Urinary bladder (tissue), 4 donors: Measurements from ENCODE around the gene SERPINB1. TPM values are rescaled to one million over a fixed set of nuclear protein-coding genes. Genes with fewer than 3 reads are reported as not detected.
"Not testable (repeated sequence)": the region's sequence is repeated elsewhere in the genome, so short reads cannot be mapped to it uniquely, and the experiment has no call there.

ENCODE experiments used
- DNase-seq: peaks from one replicate; pipeline ENCODE4 v3.0.0-alpha.2; 2015; ENCODE audit errors: extremely low spot score
- H3K27ac ChIP-seq: one replicate; pipeline ENCODE4 v1.5.1; 2013; ENCODE audit warnings: low read depth, mild to moderate bottlenecking, moderate library complexity
- H3K36me3 ChIP-seq: one replicate; pipeline ENCODE4 v1.6.1; 2013; ENCODE audit warnings: mild to moderate bottlenecking, moderate library complexity; ENCODE audit not compliant: insufficient read depth
- H3K4me1 ChIP-seq: one replicate; pipeline ENCODE4 v1.6.1; 2013; ENCODE audit warnings: mild to moderate bottlenecking, moderate library complexity; ENCODE audit not compliant: insufficient read depth
- H3K4me3 ChIP-seq: one replicate; pipeline ENCODE4 v1.5.1; 2013; ENCODE audit warnings: low read depth, low read length
- WGBS: extraction: QIAGEN DNeasy Blood & Tissue Kit; methylation state at CpG from one replicate; pipeline ENCODE4 v1.1.7; 2013; 5-methylcytosine and 5-hydroxymethylcytosine counted together
- polyA plus RNA-seq: library from polyadenylated mRNA; stranded (reverse); fragments of 200-250 nt; gene quantifications from one replicate; pipeline ENCODE4 v1.2.3, GENCODE V29; 2013
- total RNA-seq: library from RNA; depleted of rRNA; stranded (reverse); fragments of >200 nt; gene quantifications from one replicate; pipeline ENCODE4 v1.2.3, GENCODE V29; 2014
- donor health status: healthy with polysubstance abuse.
- donor health status: healthy.

The SERPINB1 gene
- total and polyA plus RNA-seq, 2 donors, result 15.9 to 29.3 TPM

GRCh38 chr6:2860706-2861059 lies 19.0 kb upstream of the SERPINB1 start:
- H3K4me3 ChIP-seq, H3K36me3 ChIP-seq, H3K4me1 ChIP-seq, DNase-seq, H3K27ac ChIP-seq: not testable (repeated sequence)
- 83% methylated on average over 2 of the region's 2 CpGs for WGBS

DNA sequence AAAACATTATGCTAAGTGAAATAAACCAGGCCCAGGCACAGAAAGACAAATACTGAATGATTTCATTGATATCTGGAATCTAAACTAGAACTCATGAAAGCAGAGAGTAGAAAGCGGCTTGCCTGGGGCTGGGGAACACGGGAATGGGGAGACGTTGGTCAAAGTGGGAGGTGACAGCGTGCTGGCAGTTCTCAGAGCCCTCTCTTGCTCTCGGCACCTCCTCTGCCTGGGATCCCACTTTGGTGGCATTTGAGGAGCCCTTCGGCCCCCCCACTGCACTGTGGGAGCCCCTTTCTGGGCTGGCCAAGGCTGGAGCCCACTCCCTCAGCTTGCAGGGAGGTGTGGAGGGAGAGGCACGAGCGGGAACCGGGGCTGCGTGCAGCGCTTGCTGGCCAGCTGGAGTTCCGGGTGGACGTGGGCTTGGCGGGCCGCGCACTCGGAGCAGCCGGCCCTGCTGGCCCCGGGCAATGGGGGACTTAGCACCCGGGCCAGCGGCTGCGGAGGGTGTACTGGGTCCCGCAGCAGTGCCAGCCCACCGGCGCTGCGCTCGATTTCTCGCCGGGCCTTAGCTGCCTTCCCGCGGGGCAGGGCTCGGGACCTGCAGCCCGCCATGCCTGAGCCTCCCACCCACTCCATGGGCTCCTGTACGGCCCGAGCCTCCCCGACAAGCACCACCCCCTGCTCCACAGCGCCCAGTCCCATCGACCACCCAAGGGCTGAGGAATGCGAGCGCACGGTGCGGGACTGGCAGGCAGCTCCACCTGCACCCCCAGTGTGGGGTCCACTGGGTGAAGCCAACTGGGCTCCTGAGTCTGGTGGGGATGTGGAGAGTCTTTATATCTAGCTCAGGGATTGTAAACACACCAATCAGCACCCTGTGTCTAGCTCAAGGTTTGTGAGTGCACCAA lies 18.4 kb upstream of the SERPINB1 start:
- not testable (repeated sequence) for H3K27ac ChIP-seq, H3K4me3 ChIP-seq, H3K36me3 ChIP-seq, H3K4me1 ChIP-seq, DNase-seq
- 96% methylated on average over 42 of the region's 42 CpGs for WGBS

GRCh38 chr6:2859185-2859700 lies 17.6 kb upstream of the SERPINB1 start:
- no peak overlapping the region for H3K27ac ChIP-seq
- 87% methylated on average over 4 of the region's 4 CpGs for WGBS

GRCh38 chr6:2857580-2858337 lies 16.1 kb upstream of the SERPINB1 start:
- Histone ChIP-seq H3K4me1 (no peaks in the 10 kb centered on the region), H3K36me3 (no peaks in the 10 kb centered on the region), H3K27ac (no peak overlapping the region), H3K4me3 (no peak overlapping the region)
- no peak for DNase-seq
- WGBS, result 36% methylated on average over 18 of the region's 18 CpGs

More at GRCh38 chr6:2859185-2859700, 17.6 kb upstream of the SERPINB1 start:
- no peak for DNase-seq
- Histone ChIP-seq H3K4me3 (no peak overlapping the region), H3K36me3 (no peaks in the 10 kb centered on the region), H3K4me1 (no peaks in the 10 kb centered on the region)

DNA sequence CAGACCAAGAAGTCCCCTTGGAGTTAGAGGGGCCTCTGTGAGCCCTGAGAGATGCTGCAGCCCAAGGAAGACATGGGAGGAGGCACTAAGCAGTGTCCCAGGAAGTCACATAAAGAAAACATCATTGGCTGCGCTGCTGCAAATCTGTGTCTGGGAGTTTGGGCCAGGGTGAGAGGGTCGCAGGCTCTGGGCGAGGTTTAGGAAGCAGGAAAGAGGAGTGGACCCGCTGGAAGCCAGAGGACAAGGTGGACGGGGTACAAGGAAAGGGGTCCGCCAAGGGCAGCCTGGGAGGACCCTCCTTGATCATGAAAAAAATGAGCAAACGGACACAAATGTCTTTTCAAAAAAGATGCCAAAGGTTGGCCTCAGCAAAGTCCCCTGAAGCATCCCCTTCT lies 15.5 kb upstream of the SERPINB1 start:
- Histone ChIP-seq H3K27ac (no peak overlapping the region), H3K4me3 (no peak overlapping the region), H3K4me1 (no peaks in the 10 kb centered on the region), H3K36me3 (no peaks in the 10 kb centered on the region)
- no peak for DNase-seq
- 93% methylated on average over 7 of the region's 7 CpGs for WGBS

- no peaks in the 10 kb centered on the region for H3K36me3 ChIP-seq
- WGBS, result 58% methylated on average over 13 of the region's 13 CpGs
- no peak overlapping the region for H3K27ac ChIP-seq
- DNase-seq, result no peak
- H3K4me1 ChIP-seq, result no peaks in the 10 kb centered on the region
- H3K4me3 ChIP-seq, result no peak overlapping the region
Observed at GRCh38 chr6:2855061-2855519, 13.4 kb upstream of the SERPINB1 start.

GRCh38 chr6:2854396-2854982 lies 12.8 kb upstream of the SERPINB1 start:
- 47% methylated on average over 11 of the region's 11 CpGs for WGBS
- no peak for DNase-seq
- H3K4me3 ChIP-seq, result peak overlapping the region; percentile 34
- no peaks in the 10 kb centered on the region for H3K4me1 ChIP-seq
- no peaks in the 10 kb centered on the region for H3K36me3 ChIP-seq
- no peak overlapping the region for H3K27ac ChIP-seq

DNA sequence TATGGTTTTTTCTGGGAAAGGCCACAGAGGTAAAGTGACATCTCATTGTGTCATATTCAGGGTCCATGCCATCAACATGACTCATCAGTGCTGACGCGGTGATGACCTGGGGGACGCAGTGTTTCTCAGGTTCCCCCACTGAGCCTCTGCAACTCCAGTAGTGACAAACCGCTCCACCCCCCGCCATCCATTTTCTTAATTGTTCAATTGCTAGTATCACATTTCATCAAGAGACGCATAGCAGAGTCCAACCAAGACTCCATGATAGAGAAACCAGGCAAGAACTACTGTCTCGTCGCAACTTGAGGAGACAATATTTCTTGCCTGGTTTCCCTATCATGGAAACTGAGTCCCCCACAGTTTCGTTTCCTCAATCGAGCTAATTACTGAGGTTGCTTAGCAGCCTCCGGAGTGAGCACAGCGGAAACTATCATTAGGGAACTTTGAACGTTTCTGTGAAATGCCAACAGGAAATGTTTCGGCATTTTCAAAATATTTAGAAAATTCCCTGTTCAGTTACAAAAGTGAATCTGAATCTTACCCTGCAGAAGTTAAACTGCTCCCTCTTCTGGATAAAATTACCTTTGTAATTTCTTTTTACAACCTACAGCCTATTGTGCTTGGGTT lies 12.2 kb upstream of the SERPINB1 start:
- Histone ChIP-seq H3K4me3 (peak overlapping the region; percentile 34), H3K27ac (no peak overlapping the region), H3K36me3 (no peaks in the 10 kb centered on the region), H3K4me1 (no peaks in the 10 kb centered on the region)
- 20% methylated on average over 14 of the region's 14 CpGs for WGBS
- DNase-seq, result no peak

DNA sequence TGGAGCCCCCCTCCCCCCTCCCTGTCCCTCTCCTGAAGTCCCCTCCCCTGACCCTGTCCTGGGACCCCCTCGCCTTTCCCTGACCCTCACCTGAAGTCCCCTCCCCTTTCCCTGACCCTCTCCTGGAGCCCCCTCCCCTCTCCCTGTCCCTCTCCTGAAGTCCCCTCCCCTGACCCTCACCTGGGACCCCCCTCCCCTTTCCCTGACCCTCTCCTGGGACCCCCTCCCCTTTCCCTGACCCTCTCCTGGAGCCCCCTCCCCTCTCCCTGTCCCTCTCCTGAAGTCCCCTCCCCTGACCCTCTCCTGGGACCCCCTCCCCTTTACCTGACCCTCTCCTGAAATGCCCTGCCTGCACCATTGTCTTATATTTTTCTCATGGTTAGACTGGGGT lies 11.7 kb upstream of the SERPINB1 start:
- H3K36me3 ChIP-seq, H3K27ac ChIP-seq, H3K4me1 ChIP-seq, H3K4me3 ChIP-seq, DNase-seq: not testable (repeated sequence)
- WGBS, result 93% methylated on average over 1 of the region's 1 CpG

DNA sequence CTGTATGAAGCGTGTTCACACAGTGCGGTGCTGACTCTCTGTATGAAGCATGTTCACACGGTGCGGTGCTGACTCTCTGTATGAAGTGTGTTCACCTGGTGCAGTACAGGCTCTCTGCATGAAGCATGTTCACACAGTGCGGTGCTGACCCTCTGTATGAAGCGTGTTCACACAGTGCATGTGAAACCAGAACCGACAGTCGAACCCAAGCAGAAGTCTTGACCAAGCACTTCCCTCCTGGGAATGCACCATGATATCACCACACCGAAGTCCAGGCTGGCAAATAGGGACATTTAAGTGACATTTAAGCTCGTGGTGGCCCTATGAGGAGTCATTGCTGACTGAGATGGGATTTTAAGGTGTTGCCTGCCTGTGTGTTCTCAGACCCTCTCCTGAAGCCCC lies 11.3 kb upstream of the SERPINB1 start:
- H3K36me3 ChIP-seq, result no peaks in the 10 kb centered on the region
- WGBS, result 76% methylated on average over 10 of the region's 10 CpGs
- DNase-seq, result no peak
- H3K4me3 ChIP-seq, result no peak overlapping the region
- H3K4me1 ChIP-seq, result no peaks in the 10 kb centered on the region
- H3K27ac ChIP-seq, result no peak overlapping the region

GRCh38 chr6:2852514-2852855 lies 10.8 kb upstream of the SERPINB1 start:
- H3K36me3 ChIP-seq, result no peaks in the 10 kb centered on the region
- H3K4me1 ChIP-seq, result no peaks in the 10 kb centered on the region
- no peak overlapping the region for H3K27ac ChIP-seq
- DNase-seq, result no peak
- H3K4me3 ChIP-seq, result no peak overlapping the region
- 80% methylated on average over 6 of the region's 6 CpGs for WGBS

DNA sequence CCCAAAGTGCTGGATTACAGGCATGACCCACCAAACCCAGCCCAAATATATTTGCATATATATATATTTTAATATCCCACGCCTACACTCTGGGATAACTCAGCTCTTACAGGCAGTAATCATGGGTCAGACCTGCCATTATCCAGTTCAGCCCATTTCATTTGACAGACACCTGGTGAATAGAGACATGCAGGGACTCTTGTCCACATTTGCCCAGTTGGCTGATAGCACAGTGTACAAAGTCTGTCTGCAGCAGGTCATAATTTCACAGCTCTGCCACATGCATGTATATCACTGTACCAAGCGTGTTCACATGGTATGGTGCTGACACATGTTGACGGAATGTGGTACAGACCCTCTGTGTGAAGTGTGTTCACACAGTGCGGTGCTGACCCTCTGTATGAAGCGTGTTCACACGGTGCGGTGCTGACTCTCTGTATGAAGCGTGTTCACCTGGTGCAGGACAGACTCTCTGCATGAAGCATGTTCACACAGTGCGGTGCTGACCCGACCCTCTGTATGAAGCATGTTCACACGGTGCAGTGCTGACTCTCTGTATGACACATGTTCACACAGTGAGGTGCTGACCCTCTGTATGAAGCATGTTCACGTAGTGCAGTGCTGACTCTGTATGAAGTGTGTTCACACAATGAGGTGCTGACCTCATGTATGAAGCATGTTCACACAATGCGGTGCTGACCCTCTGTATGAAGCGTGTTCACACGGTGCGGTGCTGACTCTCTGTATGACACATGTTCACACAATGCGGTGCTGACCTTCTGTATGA lies 10.3 kb upstream of the SERPINB1 start:
- H3K27ac ChIP-seq, result no peak overlapping the region
- H3K36me3 ChIP-seq, result no peaks in the 10 kb centered on the region
- H3K4me3 ChIP-seq, result no peak overlapping the region
- no peak for DNase-seq
- no peaks in the 10 kb centered on the region for H3K4me1 ChIP-seq
- 90% methylated on average over 17 of the region's 17 CpGs for WGBS
